Upper lobe of left lung (tissue), 6 donors: Measurements from ENCODE around the gene CRACDL. TPM values are rescaled to one million over a fixed set of nuclear protein-coding genes. Genes with fewer than 3 reads are reported as not detected.

Source experiments
- ATAC-seq, 2 donors: fragments of 200-7000 bp; cut with Tn5 transposase; one replicate each; pipeline ENCODE4 v1.9.1; 2022; ENCODE audit warnings: mild to moderate bottlenecking in 2 of 2, moderate library complexity in 2 of 2; ENCODE audit not compliant: low FRiP score in 2 of 2
- DNase-seq, 2 donors: peaks; one replicate each; pipeline ENCODE4 v3.0.0-alpha.2; 2019 to 2020
- H3K27ac ChIP-seq, 4 donors: fragments of 200-600 bp; sonication (generic); one replicate each; pipeline ENCODE4 v1.5.1; 2016 to 2019
- H3K27me3 ChIP-seq, 4 donors: fragments of 200-600 bp; sonication (generic); one replicate each; pipeline ENCODE4 v1.5.1; 2017 to 2019
- H3K36me3 ChIP-seq, 4 donors: fragments of 200-600 bp; sonication (generic); one replicate each; pipeline ENCODE4 v1.5.1; 2016 to 2019
- H3K4me1 ChIP-seq, 4 donors: fragments of 200-600 bp; sonication (generic); one replicate each; pipeline ENCODE4 v1.5.1; 2018 to 2019
- H3K4me3 ChIP-seq, 4 donors: fragments of 200-600 bp; sonication (generic); one replicate each; pipeline ENCODE4 v1.5.1; 2017 to 2019; ENCODE audit warnings: mild to moderate bottlenecking in 2 of 4, moderate library complexity in 1 of 4
- H3K9me3 ChIP-seq, 4 donors: fragments of 200-600 bp; sonication (generic); one replicate each; pipeline ENCODE4 v1.5.1; 2018 to 2019
- EP300 ChIP-seq, 4 donors: sonication (generic); formaldehyde crosslinking; IDR thresholded peaks; one replicate each; pipeline ENCODE4 v1.5.1; 2017; ENCODE audit warnings: antibody characterized with exemption in 4 of 4, control low read depth in 2 of 4
- POLR2A ChIP-seq, 4 donors: fragments of 450-650 bp; IDR thresholded peaks; one replicate each; pipeline ENCODE4 v1.5.1; 2016 to 2017; ENCODE audit warnings: antibody characterized with exemption in 4 of 4, mild to moderate bottlenecking in 2 of 4
- POLR2AphosphoS5 ChIP-seq, 2 donors: sonication (generic); formaldehyde crosslinking; IDR thresholded peaks; one replicate each; pipeline ENCODE4 v1.5.1; 2017; ENCODE audit warnings: antibody characterized with exemption in 2 of 2
- WGBS, 2 donors: methylation state at CpG; one replicate each; pipeline ENCODE4 v1.1.5; 2017 to 2018; 5-methylcytosine and 5-hydroxymethylcytosine counted together
- total RNA-seq, 6 donors: library from RNA; depleted of rRNA in 4 of 6; stranded (reverse); fragments of >200 nt in 4 of 6; gene quantifications; one replicate each; pipeline versions ENCODE4 v1.1.0 to v1.2.1, GENCODE V29; 2016 to 2021
- TF ChIP-seq, protein P1 (sequence below), 6 experiments: fragments of 450-650 bp in 4 of 6; fragments of 200-600 bp in 2 of 6; sonication (generic) in 2 of 6; IDR thresholded peaks; one replicate each; pipeline ENCODE4 v1.5.1; 2016 to 2019; ENCODE audit warnings: antibody characterized with exemption in 6 of 6
- donor health status: DM: no; HTN: no; CAD: no; lungs with moderate emphysema.
- donor health status: DM: no; HTN: yes; CAD: no; lungs with severe emphysema.

CRACDL gene
- total RNA-seq, 6 donors from 2014 or later = 14.6 to 33.4 (median 20.2) TPM

DNA sequence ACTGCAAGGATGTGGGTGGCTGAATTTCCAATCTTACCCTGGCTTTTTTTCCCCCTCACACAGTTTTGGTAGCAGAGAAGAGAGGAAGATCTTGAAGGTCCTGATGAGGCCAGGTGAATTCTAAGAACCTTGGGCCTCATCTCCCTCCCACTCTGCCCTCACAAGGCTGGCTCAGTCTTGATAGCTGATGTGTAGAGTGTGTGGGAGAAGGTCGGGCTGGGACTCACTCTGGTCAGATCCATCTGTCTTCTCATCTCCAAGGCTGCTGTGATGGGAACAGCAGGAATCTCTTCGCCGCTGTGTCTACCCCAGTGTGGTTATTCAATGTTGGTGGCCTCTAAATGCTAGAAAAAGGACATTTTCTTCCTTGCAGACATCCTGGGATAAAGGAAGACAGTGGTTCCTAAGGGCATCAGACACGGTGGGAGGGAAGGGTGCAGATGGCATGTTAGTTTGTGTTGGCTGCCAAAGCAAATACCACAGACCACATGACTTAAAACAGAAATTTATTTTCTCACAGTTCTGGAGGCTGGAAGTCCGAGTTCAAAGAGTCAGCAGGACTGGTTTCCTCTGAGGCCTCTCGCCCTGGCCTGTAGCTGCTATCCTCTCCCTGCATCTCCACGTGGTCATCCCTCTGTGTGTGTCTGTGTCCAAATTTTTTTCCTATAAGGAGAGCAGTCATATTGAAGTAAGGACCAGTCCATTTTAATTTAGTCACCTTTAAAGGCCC lies 167.5 kb downstream of the CRACDL start:
- Histone ChIP-seq H3K9me3 (no peaks in the 10 kb centered on the region), H3K27ac (peak overlapping the region in 2 of 4 donors; percentile 1 to 43), H3K4me1 (peaks cover 12 to 42% (median 32%) of the 10 kb centered on the region in 4 donors), H3K27me3 (no peaks in the 10 kb centered on the region), H3K36me3 (no peaks in the 10 kb centered on the region), H3K4me3 (no peak overlapping the region)
- DNase-seq = no peak
- whole genome bisulfite sequencing, 2 donors = 50 to 70% methylated on average over 7 of the region's 7 CpGs
- TF ChIP-seq POLR2AphosphoS5 (IDR thresholded peaks at IDR 0.05) (no peak), EP300 (IDR thresholded peaks at IDR 0.05) (no peak), POLR2A (IDR thresholded peaks at IDR 0.05) (no peak)
- TF ChIP-seq, protein P1, sequence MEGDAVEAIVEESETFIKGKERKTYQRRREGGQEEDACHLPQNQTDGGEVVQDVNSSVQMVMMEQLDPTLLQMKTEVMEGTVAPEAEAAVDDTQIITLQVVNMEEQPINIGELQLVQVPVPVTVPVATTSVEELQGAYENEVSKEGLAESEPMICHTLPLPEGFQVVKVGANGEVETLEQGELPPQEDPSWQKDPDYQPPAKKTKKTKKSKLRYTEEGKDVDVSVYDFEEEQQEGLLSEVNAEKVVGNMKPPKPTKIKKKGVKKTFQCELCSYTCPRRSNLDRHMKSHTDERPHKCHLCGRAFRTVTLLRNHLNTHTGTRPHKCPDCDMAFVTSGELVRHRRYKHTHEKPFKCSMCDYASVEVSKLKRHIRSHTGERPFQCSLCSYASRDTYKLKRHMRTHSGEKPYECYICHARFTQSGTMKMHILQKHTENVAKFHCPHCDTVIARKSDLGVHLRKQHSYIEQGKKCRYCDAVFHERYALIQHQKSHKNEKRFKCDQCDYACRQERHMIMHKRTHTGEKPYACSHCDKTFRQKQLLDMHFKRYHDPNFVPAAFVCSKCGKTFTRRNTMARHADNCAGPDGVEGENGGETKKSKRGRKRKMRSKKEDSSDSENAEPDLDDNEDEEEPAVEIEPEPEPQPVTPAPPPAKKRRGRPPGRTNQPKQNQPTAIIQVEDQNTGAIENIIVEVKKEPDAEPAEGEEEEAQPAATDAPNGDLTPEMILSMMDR (IDR thresholded peaks at IDR 0.05) = no peak
- ATAC-seq = no peak

DNA sequence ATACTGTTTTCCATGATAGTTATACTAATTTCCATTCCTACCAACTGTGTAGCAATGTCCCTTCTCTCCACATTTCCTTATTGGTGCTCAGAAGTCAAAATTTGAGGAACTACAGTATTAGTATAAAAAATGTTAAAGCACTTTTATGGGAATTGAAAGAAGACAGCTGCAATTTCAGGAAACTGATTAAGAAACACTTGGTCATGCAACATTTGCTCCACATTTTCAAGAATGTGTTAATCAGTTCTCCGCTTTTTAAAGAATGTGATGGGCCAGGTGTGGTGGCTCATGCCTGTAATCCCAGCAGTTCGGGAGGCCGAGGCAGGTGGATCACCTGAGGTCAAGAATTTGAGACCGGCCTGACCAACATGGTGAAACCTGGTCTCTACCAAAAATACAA lies 171.5 kb downstream of the CRACDL start:
- H3K9me3 ChIP-seq = no peaks in the 10 kb centered on the region
- 74 to 75% methylated on average over 4 of the region's 4 CpGs for WGBS, 2 donors
- H3K27ac ChIP-seq = peak overlapping the region in 1 of 4 donors; percentile 33
- H3K27me3 ChIP-seq = no peaks in the 10 kb centered on the region
- ATAC-seq = peak in 1 of 2 donors; percentile 44
- DNase-seq = no peak
- H3K36me3 ChIP-seq = no peaks in the 10 kb centered on the region
- no peak overlapping the region for H3K4me3 ChIP-seq
- H3K4me1 ChIP-seq = peaks cover 13 to 38% (median 26%) of the 10 kb centered on the region in 4 donors
- TF ChIP-seq, protein P1 (IDR thresholded peaks at IDR 0.05) = no peak
- TF ChIP-seq POLR2AphosphoS5 (IDR thresholded peaks at IDR 0.05) (peak in 1 of 2 donors; percentile 12), EP300 (IDR thresholded peaks at IDR 0.05) (peak in 1 of 4 donors; percentile 48)

DNA sequence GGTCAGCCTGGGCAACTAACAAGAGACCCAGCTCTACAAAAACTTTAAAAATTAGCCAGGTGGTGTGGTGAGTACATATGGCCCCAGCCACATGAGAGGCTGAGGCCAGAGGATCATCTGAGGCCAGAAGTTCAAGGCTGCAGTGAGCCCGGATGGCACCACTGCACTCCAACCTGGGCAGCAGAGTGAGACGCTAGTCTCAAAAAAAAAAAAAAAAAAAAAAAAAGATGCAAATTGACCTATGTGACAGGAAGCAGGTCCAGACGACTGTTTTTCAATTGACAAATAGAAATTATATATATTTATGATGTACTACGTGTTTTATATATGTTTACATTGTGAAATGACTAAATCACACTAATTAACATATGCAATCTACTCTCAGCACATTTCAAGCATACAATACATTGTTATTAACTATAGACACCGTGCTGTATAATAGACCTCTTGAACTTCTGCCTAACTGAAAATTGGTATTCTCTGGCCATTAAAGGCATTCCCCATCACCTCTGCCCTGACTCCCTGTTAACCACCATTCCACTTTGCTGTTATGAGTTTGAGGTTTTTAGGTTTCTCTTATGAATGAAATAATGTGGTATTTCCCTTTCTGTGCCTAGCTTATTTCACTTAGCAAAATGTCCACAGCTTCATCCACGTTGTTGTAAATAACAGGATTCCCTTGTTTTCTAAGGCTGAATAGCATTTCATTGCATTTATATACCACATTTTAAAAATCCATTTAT lies 172.6 kb downstream of the CRACDL start:
- peaks cover 16 to 37% (median 27%) of the 10 kb centered on the region in 4 donors for H3K4me1 ChIP-seq
- H3K4me3 ChIP-seq = no peak overlapping the region
- 67 to 75% methylated on average over 6 of the region's 6 CpGs for WGBS, 2 donors
- no peaks in the 10 kb centered on the region for H3K9me3 ChIP-seq
- no peaks in the 10 kb centered on the region for H3K36me3 ChIP-seq
- ATAC-seq = no peak
- H3K27ac ChIP-seq = no peak overlapping the region
- no peaks in the 10 kb centered on the region for H3K27me3 ChIP-seq
- TF ChIP-seq POLR2AphosphoS5 (IDR thresholded peaks at IDR 0.05) = no peak
- no peak for TF ChIP-seq EP300 (IDR thresholded peaks at IDR 0.05)
- TF ChIP-seq POLR2A (IDR thresholded peaks at IDR 0.05) = no peak
- TF ChIP-seq, protein P1 (IDR thresholded peaks at IDR 0.05) = no peak
- DNase-seq = no peak

GRCh38 chr2:98761909-98762308 lies 174.1 kb downstream of the CRACDL start:
- DNase-seq = no peak
- Histone ChIP-seq H3K4me3 (no peak overlapping the region), H3K4me1 (peaks cover 27 to 46% (median 36%) of the 10 kb centered on the region in 4 donors), H3K27ac (peak overlapping the region in 2 of 4 donors; percentile 38 to 66), H3K27me3 (no peaks in the 10 kb centered on the region), H3K9me3 (no peaks in the 10 kb centered on the region), H3K36me3 (no peaks in the 10 kb centered on the region)
- ATAC-seq = no peak
- TF ChIP-seq, protein P1 (IDR thresholded peaks at IDR 0.05) = no peak
- TF ChIP-seq POLR2A (IDR thresholded peaks at IDR 0.05) (no peak), EP300 (IDR thresholded peaks at IDR 0.05) (no peak), POLR2AphosphoS5 (IDR thresholded peaks at IDR 0.05) (no peak)
- WGBS, 2 donors = 87 to 91% methylated on average over 6 of the region's 6 CpGs
